Measurements from ENCODE around the gene EHMT1.
"Not testable (repeated sequence)": the region's sequence is repeated elsewhere in the genome, so short reads cannot be mapped to it uniquely, and the experiment has no call there.

Gene EHMT1

DNA sequence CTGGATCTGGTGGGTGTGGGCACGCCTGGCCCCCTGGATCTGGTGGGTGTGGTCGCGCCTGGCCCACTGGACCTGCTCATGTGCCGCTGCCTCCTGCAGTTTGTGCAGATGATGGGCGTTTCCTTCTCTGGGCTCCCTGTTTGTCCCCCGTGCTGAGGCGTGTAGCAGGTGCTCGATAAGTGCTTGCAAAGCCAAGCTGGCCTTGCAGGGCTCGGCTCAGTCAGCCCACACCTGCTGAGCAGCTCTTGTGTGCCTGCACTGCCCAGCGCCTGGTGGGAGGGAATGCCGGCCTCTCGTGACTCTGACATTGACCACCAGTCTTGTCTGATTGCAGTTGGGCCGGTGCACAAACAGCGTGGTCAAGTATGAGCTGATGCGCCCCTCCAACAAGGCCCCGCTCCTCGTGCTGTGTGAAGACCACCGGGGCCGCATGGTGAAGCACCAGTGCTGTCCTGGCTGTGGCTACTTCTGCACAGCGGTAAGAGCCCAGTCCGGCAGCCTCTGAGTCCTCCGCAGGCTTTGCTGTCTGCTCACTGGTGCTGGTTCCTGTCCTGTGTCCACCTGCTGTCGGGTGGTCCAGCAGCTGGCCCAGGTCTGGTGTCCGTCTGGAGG is 156.1 kb downstream of the EHMT1 start:
- no peak for DNase-seq (ENCODE audit: low read depth)
- H3K4me3 ChIP-seq (ENCODE audit: low read length), result no peak overlapping the region
- TF ChIP-seq, protein P1, sequence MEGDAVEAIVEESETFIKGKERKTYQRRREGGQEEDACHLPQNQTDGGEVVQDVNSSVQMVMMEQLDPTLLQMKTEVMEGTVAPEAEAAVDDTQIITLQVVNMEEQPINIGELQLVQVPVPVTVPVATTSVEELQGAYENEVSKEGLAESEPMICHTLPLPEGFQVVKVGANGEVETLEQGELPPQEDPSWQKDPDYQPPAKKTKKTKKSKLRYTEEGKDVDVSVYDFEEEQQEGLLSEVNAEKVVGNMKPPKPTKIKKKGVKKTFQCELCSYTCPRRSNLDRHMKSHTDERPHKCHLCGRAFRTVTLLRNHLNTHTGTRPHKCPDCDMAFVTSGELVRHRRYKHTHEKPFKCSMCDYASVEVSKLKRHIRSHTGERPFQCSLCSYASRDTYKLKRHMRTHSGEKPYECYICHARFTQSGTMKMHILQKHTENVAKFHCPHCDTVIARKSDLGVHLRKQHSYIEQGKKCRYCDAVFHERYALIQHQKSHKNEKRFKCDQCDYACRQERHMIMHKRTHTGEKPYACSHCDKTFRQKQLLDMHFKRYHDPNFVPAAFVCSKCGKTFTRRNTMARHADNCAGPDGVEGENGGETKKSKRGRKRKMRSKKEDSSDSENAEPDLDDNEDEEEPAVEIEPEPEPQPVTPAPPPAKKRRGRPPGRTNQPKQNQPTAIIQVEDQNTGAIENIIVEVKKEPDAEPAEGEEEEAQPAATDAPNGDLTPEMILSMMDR (conservative IDR thresholded peaks at IDR 0.05; ENCODE audit: low read length), result no peak

DNA sequence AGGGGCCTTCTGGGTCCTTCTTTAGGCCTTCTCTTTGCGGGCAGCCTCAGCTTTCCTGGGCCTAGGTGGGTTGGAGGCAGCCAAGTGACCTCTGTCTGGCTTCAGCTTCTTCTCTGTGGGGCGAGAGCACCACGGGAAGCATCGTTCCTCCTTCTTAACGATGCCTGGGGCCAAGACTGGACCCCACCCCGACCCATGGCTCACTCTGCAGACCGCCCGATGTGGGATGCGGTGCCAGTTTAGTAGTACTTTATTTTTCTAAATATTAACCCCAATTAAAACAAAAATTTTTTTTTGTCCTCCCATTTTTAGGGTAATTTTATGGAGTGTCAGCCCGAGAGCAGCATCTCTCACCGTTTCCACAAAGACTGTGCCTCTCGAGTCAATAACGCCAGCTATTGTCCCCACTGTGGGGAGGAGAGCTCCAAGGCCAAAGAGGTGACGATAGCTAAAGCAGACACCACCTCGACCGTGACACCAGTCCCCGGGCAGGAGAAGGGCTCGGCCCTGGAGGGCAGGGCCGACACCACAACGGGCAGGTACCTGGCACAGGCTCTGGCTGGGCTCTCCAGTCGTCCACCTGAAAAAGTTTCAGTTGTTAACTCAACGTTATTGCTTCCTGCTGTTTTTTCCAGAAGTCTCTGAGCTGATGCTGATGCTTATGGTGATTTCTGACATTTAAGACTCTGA is 157.6 kb downstream of the EHMT1 start:
- DNase-seq (ENCODE audit: low read depth), result no peak
- TF ChIP-seq, protein P1 (conservative IDR thresholded peaks at IDR 0.05; ENCODE audit: low read length), result no peak
- H3K4me3 ChIP-seq (ENCODE audit: low read length), result no peak overlapping the region

DNA sequence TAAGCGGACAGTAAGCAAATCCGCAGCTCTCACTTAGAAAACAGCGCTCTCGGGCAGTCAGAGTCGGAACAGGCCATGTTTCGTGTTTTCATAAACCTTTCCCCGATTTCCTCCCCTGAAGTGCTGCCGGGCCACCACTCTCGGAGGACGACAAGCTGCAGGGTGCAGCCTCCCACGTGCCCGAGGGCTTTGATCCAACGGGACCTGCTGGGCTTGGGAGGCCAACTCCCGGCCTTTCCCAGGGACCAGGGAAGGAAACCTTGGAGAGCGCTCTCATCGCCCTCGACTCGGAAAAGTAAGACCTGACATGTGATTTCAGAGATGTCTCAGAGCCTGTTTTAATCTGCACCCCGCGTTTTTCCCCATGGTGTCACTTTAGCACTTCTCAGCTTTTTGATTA is 159.0 kb downstream of the EHMT1 start:
- no peak for DNase-seq (ENCODE audit: low read depth)
- TF ChIP-seq, protein P1 (conservative IDR thresholded peaks at IDR 0.05; ENCODE audit: low read length), result no peak

DNA sequence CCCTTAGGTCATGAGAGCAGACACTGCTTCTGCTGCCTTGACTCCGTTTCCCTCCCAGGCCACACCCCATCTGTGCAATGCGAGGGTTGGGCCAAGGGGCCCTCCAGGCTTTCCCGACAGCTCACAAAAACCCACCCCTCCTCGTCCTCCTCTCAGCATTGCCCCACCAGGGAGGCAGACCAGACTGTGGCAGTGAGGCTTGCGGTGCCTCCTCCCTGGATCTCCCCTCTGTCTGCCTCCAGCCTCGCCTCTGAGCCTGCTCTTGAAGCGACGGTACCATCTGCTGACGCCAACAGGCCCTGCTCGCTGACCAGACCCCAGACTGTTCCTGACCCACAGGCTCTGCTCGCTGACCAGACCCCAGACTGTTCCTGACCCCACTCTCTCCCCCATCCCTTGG is 159.5 kb downstream of the EHMT1 start:
- no peak for DNase-seq (ENCODE audit: low read depth)
- TF ChIP-seq, protein P1 (conservative IDR thresholded peaks at IDR 0.05; ENCODE audit: low read length), result no peak
- no peak overlapping the region for H3K4me3 ChIP-seq (ENCODE audit: low read length)

More for the DNA sequence above, 159.0 kb downstream of the EHMT1 start:
- no peak overlapping the region for H3K4me3 ChIP-seq (ENCODE audit: low read length)

DNA sequence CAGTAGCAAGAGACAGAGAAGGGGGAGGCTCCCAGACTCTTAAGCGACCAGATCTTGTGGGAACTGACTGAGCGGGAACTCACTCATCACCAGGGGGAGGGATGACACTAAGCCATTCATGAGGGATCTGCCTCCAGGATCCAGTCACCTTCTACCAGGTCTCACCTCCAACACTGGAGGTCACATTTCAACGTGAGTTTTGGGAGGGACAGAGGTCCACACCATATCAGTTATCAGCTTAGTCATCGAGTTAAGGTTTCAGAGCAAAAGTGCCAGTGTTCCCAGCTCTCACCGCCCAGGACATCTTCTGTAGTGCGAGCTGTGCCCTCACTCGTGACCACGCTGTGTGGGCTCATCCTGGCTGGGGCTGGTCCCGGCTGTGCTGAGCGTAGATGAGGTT is 160.1 kb downstream of the EHMT1 start:
- no peak for DNase-seq (ENCODE audit: low read depth)
- TF ChIP-seq, protein P1 (conservative IDR thresholded peaks at IDR 0.05; ENCODE audit: low read length), result no peak
- H3K4me3 ChIP-seq (ENCODE audit: low read length), result no peak overlapping the region

DNA sequence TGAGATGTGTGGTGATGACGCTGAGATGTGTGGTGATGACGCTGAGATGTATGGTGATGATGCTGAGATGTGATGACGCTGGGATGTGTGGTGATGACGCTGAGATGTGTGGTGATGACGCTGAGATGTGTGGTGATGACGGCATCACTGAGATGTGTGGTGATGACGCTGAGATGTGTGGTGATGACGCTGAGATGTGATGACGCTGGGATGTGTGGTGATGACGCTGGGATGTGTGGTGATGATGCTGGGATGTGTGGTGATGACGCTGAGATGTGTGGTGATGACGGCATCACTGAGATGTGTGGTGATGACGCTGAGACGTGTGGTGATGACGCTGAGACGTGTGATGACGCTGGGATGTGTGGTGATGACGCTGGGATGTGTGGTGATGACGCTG is 161.2 kb downstream of the EHMT1 start:
- not testable (repeated sequence) for H3K4me3 ChIP-seq (ENCODE audit: low read length); DNase-seq (ENCODE audit: low read depth)

DNA sequence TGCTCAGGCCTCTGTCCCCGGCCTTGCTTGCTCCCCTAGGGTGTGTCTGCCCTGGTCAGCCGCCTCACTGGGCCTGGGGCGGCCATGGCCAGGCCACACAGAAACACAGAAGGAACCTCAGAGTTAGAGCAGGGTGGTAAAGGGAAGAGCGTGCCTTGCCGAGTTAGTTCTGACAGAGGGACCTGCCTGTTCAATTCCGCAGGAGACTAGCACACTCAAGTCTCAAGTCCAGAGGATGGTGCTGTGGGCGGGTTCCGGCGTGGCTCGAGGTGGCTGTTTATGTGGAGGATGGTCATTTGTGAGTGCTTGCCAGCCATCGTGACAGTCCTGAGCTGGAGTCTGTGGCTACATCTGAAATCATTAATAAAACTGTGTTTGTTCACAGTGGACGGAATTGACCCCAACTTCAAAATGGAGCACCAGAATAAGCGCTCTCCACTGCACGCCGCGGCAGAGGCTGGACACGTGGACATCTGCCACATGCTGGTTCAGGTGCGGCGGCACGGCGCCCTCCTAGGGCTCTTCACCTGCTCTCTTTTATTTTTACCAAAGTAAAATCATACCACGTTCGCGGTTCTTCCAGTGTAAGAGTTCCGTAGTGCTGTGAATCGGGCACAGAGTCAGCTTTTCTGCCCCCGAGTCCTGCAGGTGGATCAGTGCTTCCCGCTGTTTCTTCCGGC is 163.2 kb downstream of the EHMT1 start:
- TF ChIP-seq, protein P1 (conservative IDR thresholded peaks at IDR 0.05; ENCODE audit: low read length), result no peak
- H3K4me3 ChIP-seq (ENCODE audit: low read length), result no peak overlapping the region
- no peak for DNase-seq (ENCODE audit: low read depth)
